IPS-18a (cell line): ENCODE data around the gene PPWD1.
"Not testable (repeated sequence)": the region's sequence is repeated elsewhere in the genome, so short reads cannot be mapped to it uniquely, and the experiment has no call there.

Source experiments
- H3K27ac ChIP-seq: one replicate; pipeline ENCODE4 v1.5.1; 2013; ENCODE audit warnings: low read length
- H3K27me3 ChIP-seq: one replicate; pipeline ENCODE4 v1.6.1; 2013; ENCODE audit warnings: mild to moderate bottlenecking, low read length; ENCODE audit not compliant: control insufficient read depth, insufficient read depth
- H3K36me3 ChIP-seq: one replicate; pipeline ENCODE4 v1.6.1; 2013; ENCODE audit warnings: low read depth, low read length; ENCODE audit not compliant: control insufficient read depth
- H3K4me1 ChIP-seq: one replicate; pipeline ENCODE4 v1.6.1; 2013; ENCODE audit warnings: low read depth, low read length; ENCODE audit not compliant: control insufficient read depth
- H3K4me3 ChIP-seq: one replicate; pipeline ENCODE4 v1.5.1; 2013; ENCODE audit warnings: low read length
- H3K9ac ChIP-seq: one replicate; pipeline ENCODE4 v1.6.1; 2013; ENCODE audit warnings: mild to moderate bottlenecking, low read length, moderate library complexity
- H3K9me3 ChIP-seq: one replicate; pipeline ENCODE4 v1.6.1; 2013; ENCODE audit warnings: low read depth, low read length; ENCODE audit not compliant: control insufficient read depth

PPWD1 gene

GRCh38 chr5:65563777-65564176, 681 bp downstream of the PPWD1 start:
- H3K4me3 ChIP-seq: peak overlapping the region; percentile 99
- H3K9ac ChIP-seq: peak overlapping the region; percentile 96
- no peaks in the 10 kb centered on the region for H3K9me3 ChIP-seq
- H3K36me3 ChIP-seq: peaks cover 5% of the 10 kb centered on the region
- H3K27me3 ChIP-seq: no peaks in the 10 kb centered on the region
- H3K4me1 ChIP-seq: peaks cover 5% of the 10 kb centered on the region
- H3K27ac ChIP-seq: peak overlapping the region; percentile 96

- Histone ChIP-seq H3K27me3 (no peaks in the 10 kb centered on the region), H3K4me1 (peaks cover 5% of the 10 kb centered on the region), H3K27ac (no peak overlapping the region), H3K9me3 (no peaks in the 10 kb centered on the region), H3K36me3 (peaks cover 1% of the 10 kb centered on the region), H3K9ac (no peak overlapping the region), H3K4me3 (no peak overlapping the region)
These were observed 3.4 kb downstream of the PPWD1 start for GRCh38 chr5:65566505-65566904.

- H3K36me3 ChIP-seq: peaks cover 22% of the 10 kb centered on the region
- H3K4me1 ChIP-seq: no peaks in the 10 kb centered on the region
- no peak overlapping the region for H3K27ac ChIP-seq
- no peak overlapping the region for H3K4me3 ChIP-seq
- no peak overlapping the region for H3K9ac ChIP-seq
- H3K9me3 ChIP-seq: no peaks in the 10 kb centered on the region
- H3K27me3 ChIP-seq: no peaks in the 10 kb centered on the region
These were observed 7.6 kb downstream of the PPWD1 start for GRCh38 chr5:65570598-65571226.

GRCh38 chr5:65577141-65577540, 14.0 kb downstream of the PPWD1 start:
- H3K4me1 ChIP-seq: no peaks in the 10 kb centered on the region
- H3K4me3 ChIP-seq: no peak overlapping the region
- H3K27ac ChIP-seq: no peak overlapping the region
- H3K27me3 ChIP-seq: no peaks in the 10 kb centered on the region
- H3K9me3 ChIP-seq: no peaks in the 10 kb centered on the region
- peaks cover 55% of the 10 kb centered on the region for H3K36me3 ChIP-seq
- no peak overlapping the region for H3K9ac ChIP-seq

- H3K9ac ChIP-seq: no peak overlapping the region
- no peak overlapping the region for H3K27ac ChIP-seq
- H3K27me3 ChIP-seq: no peaks in the 10 kb centered on the region
- H3K9me3 ChIP-seq: no peaks in the 10 kb centered on the region
- no peak overlapping the region for H3K4me3 ChIP-seq
- H3K4me1 ChIP-seq: no peaks in the 10 kb centered on the region
- H3K36me3 ChIP-seq: peaks cover 63% of the 10 kb centered on the region
These were observed 25.6 kb downstream of the PPWD1 start for GRCh38 chr5:65588694-65589093.

- H3K9ac ChIP-seq, H3K27me3 ChIP-seq, H3K4me1 ChIP-seq, H3K27ac ChIP-seq, H3K4me3 ChIP-seq, H3K9me3 ChIP-seq: not testable (repeated sequence)
- peaks cover 24% of the 10 kb centered on the region for H3K36me3 ChIP-seq
These were observed 38.7 kb downstream of the PPWD1 start for GRCh38 chr5:65601761-65602160.

- H3K27ac ChIP-seq: no peak overlapping the region
- H3K27me3 ChIP-seq: no peaks in the 10 kb centered on the region
- peaks cover 49% of the 10 kb centered on the region for H3K36me3 ChIP-seq
- H3K9me3 ChIP-seq: no peaks in the 10 kb centered on the region
- H3K4me1 ChIP-seq: no peaks in the 10 kb centered on the region
- no peak overlapping the region for H3K9ac ChIP-seq
- no peak overlapping the region for H3K4me3 ChIP-seq
These were observed 48.4 kb downstream of the PPWD1 start for GRCh38 chr5:65611524-65611923.

GRCh38 chr5:65612298-65612907, 49.3 kb downstream of the PPWD1 start:
- Histone ChIP-seq H3K9ac (no peak overlapping the region), H3K27me3 (no peaks in the 10 kb centered on the region), H3K27ac (no peak overlapping the region), H3K4me3 (no peak overlapping the region), H3K9me3 (no peaks in the 10 kb centered on the region), H3K36me3 (peaks cover 41% of the 10 kb centered on the region), H3K4me1 (no peaks in the 10 kb centered on the region)

GRCh38 chr5:65620021-65620420, 56.9 kb downstream of the PPWD1 start:
- H3K4me3 ChIP-seq: no peak overlapping the region
- no peaks in the 10 kb centered on the region for H3K9me3 ChIP-seq
- H3K27me3 ChIP-seq: no peaks in the 10 kb centered on the region
- H3K27ac ChIP-seq: no peak overlapping the region
- H3K4me1 ChIP-seq: peaks cover 9% of the 10 kb centered on the region
- H3K9ac ChIP-seq: no peak overlapping the region
- no peaks in the 10 kb centered on the region for H3K36me3 ChIP-seq

- H3K4me3 ChIP-seq, H3K9ac ChIP-seq, H3K9me3 ChIP-seq, H3K36me3 ChIP-seq, H3K27me3 ChIP-seq, H3K27ac ChIP-seq: not testable (repeated sequence)
- H3K4me1 ChIP-seq: peaks cover 17% of the 10 kb centered on the region
These were observed 58.9 kb downstream of the PPWD1 start for GRCh38 chr5:65621961-65622360.

- no peaks in the 10 kb centered on the region for H3K27me3 ChIP-seq
- H3K4me1 ChIP-seq: peaks cover 17% of the 10 kb centered on the region
- peak overlapping the region; percentile 83 for H3K4me3 ChIP-seq
- no peaks in the 10 kb centered on the region for H3K36me3 ChIP-seq
- peak overlapping the region; percentile 95 for H3K9ac ChIP-seq
- no peak overlapping the region for H3K27ac ChIP-seq
- H3K9me3 ChIP-seq: no peaks in the 10 kb centered on the region
These were observed 60.4 kb downstream of the PPWD1 start for GRCh38 chr5:65623482-65623881.

- no peaks in the 10 kb centered on the region for H3K9me3 ChIP-seq
- H3K27ac ChIP-seq: peak within 1 kb of the TSS; percentile 94
- H3K9ac ChIP-seq: peak within 1 kb of the TSS; percentile 95
- H3K36me3 ChIP-seq: no peaks in the 10 kb centered on the region
- H3K4me1 ChIP-seq: peaks cover 17% of the 10 kb centered on the region
- H3K4me3 ChIP-seq: peak within 1 kb of the TSS; percentile 83
- H3K27me3 ChIP-seq: no peaks in the 10 kb centered on the region
These were observed 61.0 kb downstream of the PPWD1 start, which contains the start of gene TRIM23 for GRCh38 chr5:65624025-65624570. TSS of gene TRIM23 (minus strand) at chr5:65624333. CDS start at chr5:65624274, 59 bp downstream.
